Stimulated activated CD8-positive, alpha-beta memory T cell treated with anti-CD3 and anti-CD28 coated beads, Interleukin-12 subunit alpha, Interleukin-12 subunit beta, amount 100 ng/mL, for 1 hour (primary cell): ENCODE results near the gene IGFBP2.
A peak's percentile ranks its signal among the peaks of the same experiment; 100 is the strongest.

Source experiments
- DNase-seq: peaks from one replicate; pipeline ENCODE4 v3.0.0-alpha.2; 2020; ENCODE audit warnings: low read depth

IGFBP2 gene

DNA sequence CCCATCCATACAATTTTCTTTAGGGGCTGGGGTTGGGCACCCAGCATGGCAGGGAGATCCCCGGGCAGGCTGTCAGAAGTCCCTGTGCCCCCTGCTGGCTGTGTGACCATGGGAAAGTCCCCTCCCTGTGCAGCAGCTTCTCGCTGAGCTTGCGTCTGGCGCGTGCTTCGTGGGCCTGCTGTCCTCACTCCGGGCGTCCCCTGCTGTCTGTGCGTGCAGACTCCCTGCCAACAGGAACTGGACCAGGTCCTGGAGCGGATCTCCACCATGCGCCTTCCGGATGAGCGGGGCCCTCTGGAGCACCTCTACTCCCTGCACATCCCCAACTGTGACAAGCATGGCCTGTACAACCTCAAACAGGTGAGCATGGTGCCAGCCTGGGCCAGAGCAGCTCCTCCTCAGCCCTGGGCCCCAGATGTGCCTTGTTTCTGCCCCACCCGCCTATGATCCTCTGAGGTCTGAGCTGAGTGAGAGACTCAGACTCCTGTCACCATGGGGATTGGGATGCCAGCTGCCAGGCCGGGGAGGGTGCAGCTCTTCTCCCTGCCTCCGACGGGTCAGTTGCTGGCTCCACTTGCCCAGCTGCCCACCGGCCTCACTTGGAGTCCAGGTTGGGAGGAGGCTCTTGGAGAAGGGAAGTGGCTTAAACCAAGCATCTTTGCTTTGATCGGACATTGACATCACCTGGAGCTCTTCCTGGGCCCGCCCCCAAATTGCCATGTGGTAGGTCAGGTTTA is 28.6 kb downstream of the IGFBP2 start:
- no peak for DNase-seq

DNA sequence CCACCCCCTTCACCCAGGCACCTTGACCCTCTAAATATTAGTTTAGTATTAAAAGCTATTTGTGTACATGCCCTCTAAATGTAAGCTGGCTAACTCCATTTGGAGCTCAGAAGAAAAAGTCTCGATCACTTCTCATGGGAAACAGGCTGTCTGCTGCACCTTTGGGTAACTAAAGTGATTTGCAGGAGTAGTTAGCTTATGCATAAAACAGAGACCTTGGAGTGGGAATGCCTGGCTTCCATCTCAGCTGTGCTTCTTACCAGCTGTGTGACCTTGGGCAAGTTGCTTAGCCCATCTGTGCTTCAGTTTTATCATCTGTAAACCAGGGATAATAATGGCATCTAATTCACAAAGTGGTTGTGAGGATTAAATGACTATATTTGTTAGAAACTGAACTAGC is 29.9 kb downstream of the IGFBP2 start:
- no peak for DNase-seq

DNA sequence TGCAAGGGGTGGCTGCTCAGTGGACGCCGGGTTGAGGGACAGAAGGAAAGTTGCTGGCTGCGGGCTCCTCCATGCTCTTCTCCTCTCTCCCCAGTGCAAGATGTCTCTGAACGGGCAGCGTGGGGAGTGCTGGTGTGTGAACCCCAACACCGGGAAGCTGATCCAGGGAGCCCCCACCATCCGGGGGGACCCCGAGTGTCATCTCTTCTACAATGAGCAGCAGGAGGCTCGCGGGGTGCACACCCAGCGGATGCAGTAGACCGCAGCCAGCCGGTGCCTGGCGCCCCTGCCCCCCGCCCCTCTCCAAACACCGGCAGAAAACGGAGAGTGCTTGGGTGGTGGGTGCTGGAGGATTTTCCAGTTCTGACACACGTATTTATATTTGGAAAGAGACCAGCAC is 30.6 kb downstream of the IGFBP2 start:
- no peak for DNase-seq

DNA sequence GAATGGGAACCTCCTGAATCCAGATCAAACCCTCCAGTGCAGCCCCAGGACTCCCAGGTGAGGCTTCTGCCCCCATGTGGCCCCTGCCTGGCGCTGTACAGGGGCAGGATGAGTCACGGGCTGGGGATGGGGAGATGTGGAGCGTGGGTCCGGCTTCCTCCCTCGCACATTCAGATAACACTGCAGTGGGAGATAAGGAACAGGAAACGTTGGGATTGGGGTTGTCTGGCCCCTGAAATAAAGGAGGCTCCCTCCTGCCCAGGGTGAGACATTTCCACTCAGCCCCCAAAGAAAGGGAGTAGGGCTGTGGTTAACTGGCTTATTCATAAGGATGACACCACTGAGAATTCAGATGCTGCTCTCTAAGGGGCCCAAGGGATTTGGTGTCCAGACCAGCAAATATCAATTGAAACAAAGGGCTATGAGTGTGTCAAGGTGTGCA is 31.4 kb downstream of the IGFBP2 start:
- no peak for DNase-seq

DNA sequence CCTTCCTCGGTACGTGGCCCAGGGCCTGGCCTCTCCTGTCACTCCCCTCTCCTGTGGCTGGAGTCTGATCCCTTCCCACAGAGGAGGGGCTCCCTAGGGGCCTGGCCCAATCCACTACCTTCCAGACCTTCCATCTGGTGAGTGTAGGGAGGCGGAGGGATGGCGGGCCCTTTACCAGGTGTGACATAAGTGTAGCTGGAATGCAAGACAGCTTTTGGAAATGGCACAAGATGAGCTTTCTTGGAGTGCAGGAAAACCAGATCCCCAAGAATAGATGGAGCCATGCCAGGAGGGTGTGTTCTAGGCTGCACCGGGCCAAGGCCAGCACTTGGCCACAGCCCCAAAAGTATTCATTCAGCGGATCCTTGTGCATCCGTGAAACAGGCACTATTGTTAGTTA is 32.0 kb downstream of the IGFBP2 start:
- no peak for DNase-seq

DNA sequence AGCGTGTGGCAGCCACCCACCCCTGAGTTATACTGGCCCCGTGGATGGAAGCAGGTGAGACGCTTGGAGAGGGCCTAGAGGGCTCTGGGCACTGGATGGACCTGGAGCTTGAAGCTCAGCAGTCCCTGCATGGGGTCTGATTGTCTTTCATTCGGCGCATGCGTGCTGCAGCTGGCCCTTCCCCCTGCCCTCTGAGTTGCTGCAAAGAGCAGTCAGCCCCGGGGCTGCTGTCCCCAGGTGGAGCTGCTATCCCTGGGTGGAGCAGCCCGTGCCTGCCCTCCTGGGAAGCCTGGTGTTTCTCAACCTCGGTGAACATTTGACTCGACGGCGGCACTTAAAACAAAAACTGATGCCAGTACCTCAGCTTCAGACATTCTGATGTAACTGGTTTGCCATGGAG is 32.5 kb downstream of the IGFBP2 start:
- no peak for DNase-seq

DNA sequence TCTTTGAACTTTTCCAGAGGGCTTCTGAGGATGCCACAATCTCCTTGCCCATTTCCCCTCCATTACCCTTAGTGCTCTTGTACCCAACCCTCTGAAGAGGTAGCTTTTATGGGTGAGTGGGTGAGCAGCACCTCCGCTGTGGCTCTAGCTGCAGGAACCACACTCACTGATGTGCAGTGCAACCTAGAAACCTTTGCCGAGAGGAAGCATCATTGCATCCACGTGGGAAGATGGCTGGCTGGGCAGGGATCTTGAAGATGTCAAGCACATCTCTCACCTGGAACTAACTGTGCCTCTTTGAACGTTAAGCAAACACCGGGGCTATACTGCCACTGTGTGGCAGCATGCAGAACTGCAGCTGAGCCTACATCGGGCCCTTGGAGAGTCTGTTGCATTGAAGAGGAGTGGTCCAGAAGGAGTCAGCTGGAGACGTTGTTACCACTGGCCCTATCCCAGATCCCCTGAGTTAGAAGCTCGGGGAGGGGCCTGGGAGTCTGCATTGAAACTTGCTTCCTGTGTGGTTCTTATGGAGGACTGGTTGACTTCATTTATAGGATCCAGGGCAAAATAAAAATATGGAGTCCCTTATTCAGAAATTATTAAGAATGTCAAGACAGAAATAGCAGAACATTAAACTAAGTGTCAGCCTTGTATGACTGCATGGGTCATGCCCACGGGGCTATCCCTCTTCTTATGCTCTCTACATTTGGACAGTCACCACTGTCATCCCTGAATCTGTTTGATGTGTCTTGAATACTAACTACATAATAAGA is 33.4 kb downstream of the IGFBP2 start:
- peak; percentile 44 for DNase-seq

DNA sequence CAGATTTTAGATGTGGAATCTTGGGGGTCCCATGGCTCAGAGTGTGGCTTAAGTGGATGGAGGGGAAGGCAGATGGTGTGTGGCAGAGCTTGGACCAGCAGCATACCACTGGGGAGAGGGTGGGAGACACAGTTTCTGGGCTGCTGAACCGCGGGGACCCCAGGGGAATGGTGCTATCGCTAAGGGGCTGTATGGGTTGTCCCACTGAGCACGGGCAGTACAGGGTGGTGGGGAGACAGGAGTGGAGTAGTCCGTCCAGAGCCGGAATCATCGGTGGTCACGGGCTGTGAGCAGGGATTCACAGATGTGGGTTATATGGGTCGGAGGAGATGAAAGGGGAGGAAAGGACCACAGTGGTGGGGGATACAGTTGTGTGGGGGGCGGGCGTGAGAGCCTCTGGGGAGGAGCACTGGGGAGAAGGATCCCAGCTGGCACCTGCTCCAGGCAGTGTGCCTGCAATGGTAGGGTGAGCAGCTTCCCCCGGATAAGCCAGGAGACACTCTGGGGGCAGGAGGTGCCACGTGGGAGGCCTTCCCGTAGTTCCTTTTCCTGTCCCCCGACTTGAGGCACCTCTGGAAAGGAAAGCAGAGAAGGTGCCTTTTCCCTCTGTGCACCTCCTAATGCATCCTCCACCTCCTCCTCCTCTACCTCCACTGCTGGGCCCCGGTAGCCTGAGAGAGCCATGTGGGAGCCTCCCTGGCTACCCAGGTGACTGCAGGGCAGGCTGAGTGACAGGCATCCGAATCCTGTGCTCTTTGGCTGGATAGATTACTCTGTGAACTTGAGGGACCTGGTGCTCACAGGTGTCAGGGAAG is 37.3 kb downstream of the IGFBP2 start:
- no peak for DNase-seq

DNA sequence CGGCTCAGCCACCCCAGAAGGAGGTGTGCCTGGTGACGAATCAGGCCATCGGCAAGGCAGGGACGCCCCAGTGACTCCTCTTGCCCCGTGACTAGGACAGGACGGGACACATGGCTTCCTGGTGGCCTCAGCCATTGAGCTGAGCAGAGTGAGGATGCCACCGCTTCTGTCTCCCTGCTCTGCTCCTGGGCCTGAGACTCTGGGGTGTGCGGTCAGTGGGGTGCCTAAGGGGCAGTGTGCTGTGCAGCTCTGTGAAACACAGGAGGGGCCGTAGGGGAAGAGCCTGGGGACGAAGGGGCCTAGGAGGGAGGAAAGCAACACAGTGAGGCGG is 37.8 kb downstream of the IGFBP2 start:
- DNase-seq, result no peak

DNA sequence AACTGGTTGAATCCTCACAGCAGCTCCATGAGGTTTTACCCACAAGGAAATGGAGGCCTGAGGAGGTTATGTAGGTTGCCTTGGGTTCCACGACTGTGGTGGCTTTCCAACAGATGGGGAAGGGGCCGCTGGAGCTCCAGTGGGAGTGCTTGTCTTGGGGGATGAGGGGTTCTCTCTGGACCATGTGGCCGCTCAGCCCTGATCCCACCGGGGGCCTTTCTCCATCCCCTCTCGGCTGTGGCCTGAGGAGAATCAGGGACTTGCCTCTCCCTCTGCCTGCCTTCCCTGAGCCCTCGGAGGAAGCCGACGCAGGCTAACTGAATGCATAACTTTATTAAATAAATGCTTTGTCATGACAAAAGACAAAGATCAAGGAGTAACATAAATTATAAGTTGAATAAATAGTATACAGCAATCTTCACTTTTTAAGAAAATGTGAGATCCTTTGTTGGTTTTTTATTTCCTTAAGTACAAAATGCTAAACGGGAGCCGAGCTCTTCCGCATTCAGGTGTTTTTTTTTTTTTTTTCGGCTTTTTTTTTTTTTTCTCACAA is 38.6 kb downstream of the IGFBP2 start:
- DNase-seq, result no peak

DNA sequence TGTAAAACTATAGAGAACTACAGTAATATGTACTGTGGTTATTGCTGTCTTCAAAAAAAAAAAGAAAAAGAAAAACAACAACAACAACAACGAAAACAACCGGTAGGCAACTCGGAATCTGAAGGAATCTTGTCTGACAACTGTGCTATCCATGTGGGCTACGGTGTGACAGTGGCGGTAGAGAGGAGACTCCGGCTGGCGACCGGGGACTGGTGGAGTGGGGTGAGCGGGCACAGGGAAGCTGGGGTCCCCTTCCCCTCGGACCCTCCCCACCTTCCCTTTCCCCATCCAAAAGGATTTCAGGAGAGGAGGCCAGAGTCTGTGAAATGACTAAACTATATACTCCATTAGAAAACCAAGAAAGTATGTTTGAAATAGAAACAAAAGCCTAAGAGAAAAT is 39.2 kb downstream of the IGFBP2 start:
- DNase-seq, result no peak

DNA sequence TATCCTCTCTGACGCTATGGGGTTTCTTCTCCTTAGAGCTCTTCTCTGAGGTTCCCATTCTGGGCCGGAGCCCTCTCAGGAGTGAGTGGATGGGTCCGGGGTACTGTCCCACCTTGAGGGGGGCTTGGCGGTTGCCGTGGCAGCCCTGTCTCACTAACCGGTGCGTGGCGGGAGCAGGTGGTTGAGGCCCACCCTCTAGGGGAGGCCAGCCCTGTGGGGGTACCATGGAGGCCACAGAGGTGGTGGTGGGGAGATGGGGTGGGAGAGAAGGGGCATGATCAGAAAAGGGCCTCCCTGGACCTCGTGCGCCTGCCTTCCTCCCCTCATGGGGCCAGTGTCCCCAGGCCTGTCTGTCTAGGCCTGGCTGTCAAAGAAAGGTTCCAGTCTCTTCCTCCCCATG is 39.8 kb downstream of the IGFBP2 start:
- no peak for DNase-seq

DNA sequence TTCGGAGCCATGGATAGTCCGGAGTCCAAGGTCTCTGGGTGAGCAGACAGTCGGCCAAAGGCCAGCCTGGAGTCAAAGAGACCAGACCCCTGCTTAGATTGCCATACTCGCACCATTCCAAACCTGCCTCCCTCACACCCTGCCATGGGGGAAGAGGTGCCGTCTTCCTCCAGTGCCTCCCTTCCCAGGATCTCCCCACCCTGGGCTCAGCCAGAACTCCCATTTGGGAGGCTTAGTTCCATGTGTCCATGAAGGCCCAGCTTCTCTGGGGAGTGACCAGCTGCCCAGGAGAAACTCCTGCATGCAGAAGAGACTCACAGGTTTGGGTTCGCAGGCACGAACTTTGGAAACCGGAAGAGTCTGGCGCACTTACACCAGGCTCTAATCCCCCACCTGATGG is 40.4 kb downstream of the IGFBP2 start:
- DNase-seq, result no peak

DNA sequence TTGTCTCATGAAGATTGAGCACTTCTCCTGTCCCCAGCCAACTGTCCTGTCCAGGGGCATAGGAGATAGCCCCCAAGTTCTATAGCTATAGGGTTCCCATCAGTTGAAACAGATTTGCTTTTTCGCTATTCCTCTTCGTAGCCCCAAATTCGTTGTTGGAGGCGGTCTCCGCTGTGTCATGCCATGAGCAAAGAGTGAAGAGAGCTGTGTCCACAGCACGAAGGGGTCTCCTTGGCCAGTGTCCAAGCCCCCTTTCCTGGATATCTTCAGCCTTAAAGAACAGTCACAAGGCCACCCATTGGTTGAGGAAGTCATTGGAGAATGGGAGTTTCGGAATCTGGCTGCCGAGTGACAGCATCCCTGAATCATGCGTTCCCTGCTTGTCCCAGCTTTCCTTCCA is 41.2 kb downstream of the IGFBP2 start:
- DNase-seq, result no peak

DNA sequence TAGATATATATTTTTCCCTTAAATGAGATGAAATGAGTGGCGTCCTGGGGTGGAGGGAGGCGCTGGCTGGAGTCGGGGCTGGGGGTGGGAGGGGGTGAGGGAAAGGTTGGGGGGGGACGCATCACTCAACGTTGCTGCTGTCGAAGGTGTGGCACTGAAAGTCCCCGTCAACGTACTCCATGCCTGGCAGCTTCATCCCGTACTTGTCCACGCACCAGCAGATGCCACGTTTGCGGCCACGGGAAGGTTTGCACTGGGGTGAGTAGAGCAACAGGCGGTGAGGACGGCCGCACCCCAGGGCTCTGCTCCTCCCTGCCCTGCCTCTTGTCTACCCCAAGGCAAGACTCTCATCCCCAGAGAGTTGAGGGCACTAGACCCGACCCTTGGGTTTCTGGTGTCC is 43.4 kb downstream of the IGFBP2 start:
- no peak for DNase-seq

DNA sequence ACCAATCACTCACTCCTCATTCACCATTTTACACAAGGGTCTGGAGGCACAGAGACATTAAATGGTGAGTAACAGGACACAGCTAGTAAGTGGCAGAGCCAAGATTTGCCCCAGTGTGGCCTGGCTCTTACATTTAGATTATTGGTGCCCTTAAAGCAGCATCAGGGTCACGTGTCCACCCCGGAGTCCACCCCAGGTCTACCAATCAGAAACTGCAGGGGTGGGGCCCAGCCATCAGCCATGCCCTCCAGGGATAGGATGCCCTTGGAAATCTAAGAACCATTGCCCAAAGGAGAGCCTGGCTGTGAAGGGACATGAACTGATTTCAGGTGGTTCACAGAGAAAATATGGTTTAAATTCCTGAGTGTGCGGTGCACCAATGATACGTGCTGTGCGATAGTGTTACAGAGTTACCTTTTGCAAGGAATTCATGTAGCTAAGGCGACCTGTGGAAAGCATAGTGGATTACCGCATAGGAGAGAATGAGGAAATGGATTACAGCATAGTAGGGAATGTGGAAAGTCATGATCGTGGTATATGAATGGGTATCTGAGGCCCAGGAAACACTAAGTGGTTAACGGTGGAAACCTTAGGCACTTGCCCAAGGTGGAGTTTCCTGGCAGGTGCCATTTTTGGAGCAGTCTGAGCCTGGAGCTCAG is 44.3 kb downstream of the IGFBP2 start:
- no peak for DNase-seq

DNA sequence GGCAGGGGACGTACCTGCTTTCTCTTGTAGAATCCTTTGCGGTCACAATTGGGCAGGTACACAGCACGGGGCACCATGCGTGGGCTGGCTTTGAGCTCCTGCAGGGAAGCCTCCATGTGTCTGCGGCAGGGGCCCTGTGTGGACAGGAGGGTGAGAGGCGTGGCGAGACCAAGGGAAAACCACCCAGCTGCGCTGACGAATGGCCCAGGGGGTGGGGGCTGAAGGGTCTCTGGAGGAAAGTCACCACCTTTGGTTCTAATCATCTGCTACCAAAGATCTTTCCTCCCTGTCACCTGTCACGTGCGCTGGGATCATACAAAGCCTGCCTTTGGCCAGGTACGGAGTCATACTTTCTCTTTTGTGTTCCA is 44.9 kb downstream of the IGFBP2 start:
- DNase-seq, result no peak

DNA sequence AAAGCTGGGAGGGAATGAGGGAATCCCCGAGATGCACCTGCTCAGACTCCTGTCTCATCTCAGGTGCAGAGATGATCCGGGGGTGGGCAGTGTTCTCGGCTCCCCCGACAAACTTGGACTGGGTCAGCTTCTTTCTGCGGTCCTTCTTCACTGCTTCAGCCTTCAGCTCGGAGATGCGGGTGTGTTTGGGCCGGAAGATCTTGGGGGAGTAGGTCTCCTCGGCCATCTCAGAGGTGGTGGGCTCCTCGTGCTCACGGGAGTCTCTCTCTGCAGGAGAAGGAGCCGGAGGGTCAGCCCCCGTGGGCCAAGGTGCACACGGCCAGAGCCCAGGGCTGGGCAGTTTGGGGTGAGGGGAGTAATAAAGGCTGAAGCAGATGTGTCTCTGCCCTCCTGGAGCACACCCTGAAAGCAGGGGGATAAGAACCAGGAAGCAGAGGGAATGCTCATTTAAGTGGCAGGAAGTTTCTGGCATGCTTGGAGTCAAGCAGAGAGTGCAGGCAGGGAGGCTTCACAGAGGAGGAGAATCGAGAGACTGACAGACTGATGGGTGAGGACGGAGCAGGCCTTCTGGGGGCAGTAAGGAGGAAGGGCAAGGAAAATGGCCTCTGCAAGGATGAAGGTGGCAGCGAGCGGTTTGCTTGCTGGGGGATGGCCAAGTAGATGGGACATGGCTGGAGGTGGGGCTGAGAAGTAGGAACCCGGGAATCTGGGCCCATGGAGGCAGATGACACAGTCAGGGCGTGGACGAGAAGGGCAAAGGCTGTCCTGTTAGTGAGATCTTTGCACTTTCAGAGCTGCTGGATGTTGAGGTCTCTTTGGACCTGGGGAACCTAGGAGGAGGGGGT is 45.8 kb downstream of the IGFBP2 start:
- no peak for DNase-seq

DNA sequence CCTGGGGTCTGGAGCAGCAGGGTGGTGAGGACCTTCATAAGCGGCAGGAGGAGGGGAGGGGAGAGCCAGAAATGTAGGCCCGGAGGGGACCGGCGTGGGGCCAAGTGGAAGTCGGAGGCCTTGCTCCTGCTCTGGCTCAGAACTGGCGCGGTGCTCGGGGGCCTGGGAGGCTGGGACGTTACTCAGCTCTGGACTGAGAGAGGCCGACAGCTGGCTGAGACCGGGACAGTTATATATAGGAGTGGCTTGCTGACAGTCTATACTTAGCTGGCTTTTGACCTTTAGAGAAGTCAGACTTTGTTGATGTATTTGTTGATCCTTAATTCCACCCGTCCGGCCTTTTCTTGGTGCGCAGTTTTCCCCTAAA is 46.4 kb downstream of the IGFBP2 start:
- no peak for DNase-seq

DNA sequence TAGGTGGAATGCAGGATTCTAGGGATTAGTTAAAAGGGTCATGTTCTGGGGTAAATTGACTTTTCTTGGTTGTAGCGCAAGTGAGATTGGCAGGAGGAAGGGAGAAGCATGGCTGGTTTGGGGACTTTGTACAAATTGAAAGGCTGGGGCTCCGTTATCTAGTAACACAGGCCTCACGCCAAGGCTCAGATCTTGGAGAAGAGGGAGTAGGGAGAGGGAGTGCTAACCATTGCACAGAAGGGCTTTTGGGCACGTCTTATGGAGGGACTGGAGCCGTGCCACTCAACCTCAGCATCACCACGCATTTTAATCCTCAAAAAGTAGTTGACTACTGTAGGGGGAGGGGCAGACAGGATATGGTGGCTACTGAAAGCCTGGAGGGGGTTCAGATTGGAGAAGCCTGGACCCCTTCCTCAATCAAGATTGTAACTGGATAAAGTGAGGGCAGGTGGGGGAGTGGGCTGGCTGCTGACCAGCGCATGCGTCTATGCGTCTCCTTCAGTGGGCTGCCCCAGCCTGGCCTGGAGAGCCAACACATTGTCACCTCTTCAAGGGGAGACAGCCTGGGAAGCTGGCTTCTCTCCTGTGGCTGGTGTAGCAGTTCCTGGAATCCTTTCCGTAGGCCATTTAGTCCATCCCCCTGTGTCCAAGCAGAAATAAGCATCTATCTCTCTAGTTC is 47.9 kb downstream of the IGFBP2 start:
- DNase-seq, result no peak

DNA sequence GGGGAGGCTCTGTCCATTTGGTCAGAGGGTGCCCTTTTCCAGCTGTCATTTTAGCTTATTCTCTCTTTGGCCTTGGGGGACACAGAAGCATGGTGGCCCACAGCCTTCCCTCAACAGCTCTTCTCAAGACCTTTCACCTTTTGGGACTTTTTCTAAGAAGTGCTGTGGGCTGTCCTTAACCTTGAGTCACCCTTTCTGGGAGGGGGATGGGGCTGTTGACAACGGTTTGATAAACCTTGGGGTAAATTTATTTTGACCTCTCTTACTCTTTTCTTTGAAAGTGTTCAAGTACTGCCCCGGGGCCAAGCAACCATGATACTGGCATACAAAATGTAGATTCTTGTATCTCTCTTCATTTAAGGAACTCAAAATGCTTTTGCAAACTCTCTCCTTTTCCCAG is 48.5 kb downstream of the IGFBP2 start:
- DNase-seq, result no peak
